NB4 (cell line): ENCODE measurements around the gene ACP5.
A peak's percentile ranks its signal among the peaks of the same experiment; 100 is the strongest.

Experiments used
- DNase-seq: peaks from one replicate; pipeline ENCODE4 v3.0.0; 2010; ENCODE audit warnings: low read depth
- H3K4me3 ChIP-seq: one replicate; pipeline ENCODE4 v1.5.1; 2011; ENCODE audit warnings: mild to moderate bottlenecking, low read depth, low read length, moderate library complexity
- CTCF ChIP-seq: IDR thresholded peaks from one replicate; pipeline ENCODE4 v1.5.1; 2012; ENCODE audit warnings: low read depth, low read length
- MYC ChIP-seq: IDR thresholded peaks from 2 replicates; pipeline ENCODE4 v1.6.1; 2011; ENCODE audit warnings: low read depth, low read length
- POLR2A ChIP-seq: IDR thresholded peaks from 2 replicates; pipeline ENCODE4 v1.6.1; 2011; ENCODE audit warnings: mild to moderate bottlenecking; ENCODE audit not compliant: insufficient read length; ENCODE audit errors: extremely low read depth
- TF ChIP-seq, protein P1 (sequence below): IDR thresholded peaks from 2 replicates; pipeline ENCODE4 v1.6.1; 2011; ENCODE audit warnings: low read depth, low read length

ACP5 gene

DNA sequence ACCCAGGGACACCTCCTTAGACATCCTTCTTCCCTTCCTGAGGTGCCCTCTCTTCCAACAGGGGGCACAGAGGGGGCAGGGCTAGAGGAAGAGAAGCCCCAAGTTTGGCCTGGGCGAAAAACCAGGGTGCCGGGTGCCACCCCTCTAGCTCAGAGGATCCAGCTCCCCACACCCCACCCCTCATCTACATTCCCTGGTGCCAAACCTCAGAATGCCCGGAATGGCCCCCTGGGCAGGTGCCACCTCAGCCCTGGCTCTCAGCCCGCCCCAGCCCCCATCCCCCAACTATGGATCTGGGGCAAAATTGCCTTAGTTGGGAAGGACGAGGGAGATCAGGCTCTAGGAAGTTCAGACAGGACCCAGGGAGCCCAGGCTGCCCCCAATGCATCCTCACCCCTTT is 36.8 kb downstream of the ACP5 start:
- TF ChIP-seq POLR2A: no peak
- no peak for TF ChIP-seq CTCF
- no peak for TF ChIP-seq MYC
- TF ChIP-seq, protein P1, sequence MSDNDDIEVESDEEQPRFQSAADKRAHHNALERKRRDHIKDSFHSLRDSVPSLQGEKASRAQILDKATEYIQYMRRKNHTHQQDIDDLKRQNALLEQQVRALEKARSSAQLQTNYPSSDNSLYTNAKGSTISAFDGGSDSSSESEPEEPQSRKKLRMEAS: no peak
- no peak for DNase-seq
- no peak overlapping the region for H3K4me3 ChIP-seq

DNA sequence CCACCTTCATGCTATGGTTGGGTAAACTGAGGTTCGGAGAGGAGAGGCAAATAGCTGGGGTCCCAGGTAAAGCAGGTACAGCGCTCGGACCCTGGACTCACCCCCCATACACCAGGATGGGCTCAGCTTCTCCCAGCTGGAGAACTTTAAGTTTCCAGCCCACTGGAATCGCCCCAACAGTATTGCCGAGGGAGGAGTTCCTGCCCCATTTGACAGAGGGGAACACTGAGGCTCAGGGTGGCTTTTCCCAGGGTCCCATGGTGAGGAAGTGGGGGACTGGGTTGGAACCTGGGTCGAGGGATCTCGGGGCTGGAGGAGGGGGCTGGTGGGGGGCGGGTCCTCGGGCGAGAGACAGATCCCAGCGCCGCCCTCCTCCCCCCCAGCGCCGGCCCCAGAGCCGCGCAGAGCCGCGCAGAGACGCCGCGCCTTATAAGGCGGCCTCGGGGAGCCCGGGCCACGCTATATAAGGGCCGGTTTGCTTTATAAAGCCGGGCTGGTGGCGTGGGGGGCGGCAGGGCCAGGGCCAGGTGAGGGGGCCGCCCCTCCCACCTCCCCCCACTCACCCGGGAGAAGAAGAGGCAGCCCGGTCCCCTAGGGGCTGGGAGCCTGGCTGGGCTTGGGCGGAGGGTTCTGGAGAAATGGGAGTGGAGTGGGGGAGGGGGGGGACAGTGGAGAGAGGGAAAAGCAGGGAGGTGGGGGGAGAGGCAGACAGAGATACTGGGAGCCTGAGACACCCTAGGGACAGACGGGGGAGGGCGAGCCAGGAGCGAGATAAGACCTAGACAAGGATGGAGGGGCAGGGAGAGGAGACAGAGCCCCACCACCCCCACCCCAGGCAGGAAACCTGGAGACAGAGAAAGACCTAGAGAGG is 37.7 kb downstream of the ACP5 start:
- TF ChIP-seq POLR2A (no peak), CTCF (no peak), MYC (no peak)
- no peak for DNase-seq
- H3K4me3 ChIP-seq: no peak overlapping the region

GRCh38 chr19:11538232-11539036 is 39.0 kb downstream of the ACP5 start, which contains the start of gene CNN1:
TSS of gene CNN1 (plus strand) at chr19:11538851. CDS start at chr19:11538928, 77 bp downstream.
- peak; percentile 30 for DNase-seq
- TF ChIP-seq MYC (no peak), CTCF (no peak), POLR2A (no peak)
- TF ChIP-seq, protein P1: no peak
- H3K4me3 ChIP-seq: no peak within 1 kb of the TSS

DNA sequence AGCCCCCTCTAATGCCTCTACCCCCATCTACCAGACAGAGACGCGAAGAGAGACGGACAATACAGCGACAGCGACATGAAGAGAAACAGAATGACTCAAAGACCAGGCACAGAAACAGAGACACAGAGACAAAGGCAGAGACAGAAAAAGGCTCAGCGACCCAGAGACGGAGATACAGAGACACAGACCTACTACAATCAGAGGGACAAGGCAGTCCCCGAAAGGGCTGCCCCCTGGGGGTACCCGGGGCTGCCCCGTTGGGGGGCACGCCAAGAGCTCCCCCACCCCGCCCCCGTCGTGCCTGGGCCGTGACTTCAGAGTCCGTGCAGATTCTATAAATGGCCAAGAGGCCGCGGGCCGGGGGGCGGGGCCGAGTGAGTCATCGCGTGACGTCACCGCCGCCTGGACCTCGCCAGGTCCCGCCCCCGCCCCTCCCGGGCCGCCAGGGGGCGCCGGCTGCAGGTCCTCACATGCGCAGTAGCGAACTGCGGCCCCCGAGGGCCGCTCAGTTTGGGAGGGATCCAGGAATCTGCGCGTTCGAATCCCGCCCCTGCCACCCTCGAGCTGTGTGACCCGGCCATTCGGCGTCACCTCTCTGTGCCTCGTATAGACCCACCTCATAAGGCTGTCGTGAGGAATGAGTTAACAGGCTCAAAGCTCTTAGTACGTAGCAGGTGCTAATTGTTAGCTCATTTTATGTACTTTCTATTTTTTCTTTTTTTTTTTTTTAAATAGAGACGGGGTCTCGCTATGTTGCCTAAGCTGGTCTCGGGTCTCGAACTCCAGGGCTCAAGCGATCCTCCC is 41.5 kb downstream of the ACP5 start:
- peak; percentile 87 for DNase-seq
- no peak overlapping the region for H3K4me3 ChIP-seq
- TF ChIP-seq CTCF: peak; percentile 83
- peak; percentile 24; the same call in 1 of the 2 replicates for TF ChIP-seq MYC
- TF ChIP-seq POLR2A: no peak
- TF ChIP-seq, protein P1: peak; percentile 45; the same call in 1 of the 2 replicates

GRCh38 chr19:11534948-11535347 is 42.5 kb downstream of the ACP5 start:
- H3K4me3 ChIP-seq: no peak overlapping the region
- TF ChIP-seq, protein P1: no peak
- TF ChIP-seq MYC: no peak
- no peak for TF ChIP-seq CTCF
- no peak for TF ChIP-seq POLR2A
- no peak for DNase-seq
